HepG2 (cell line): ENCODE data around the gene KIAA0930. TPM values are rescaled to one million over a fixed set of nuclear protein-coding genes. Genes with fewer than 3 reads are reported as not detected.

Experiments used
- EEA1 ChIP-seq: sonication (generic); formaldehyde crosslinking; IDR thresholded peaks from 2 replicates; pipeline ENCODE4 v1.5.1; 2020; ENCODE audit warnings: mild to moderate bottlenecking, missing genetic modification reagents, borderline replicate concordance
- GLI4 ChIP-seq: sonication (generic); formaldehyde crosslinking; IDR thresholded peaks from 2 replicates; pipeline ENCODE4 v1.5.1; 2020; ENCODE audit warnings: missing genetic modification reagents, mild to moderate bottlenecking, moderate library complexity, borderline replicate concordance
- HOXD1 ChIP-seq: sonication (generic); formaldehyde crosslinking; IDR thresholded peaks from 2 replicates; pipeline ENCODE4 v1.5.0; 2020; ENCODE audit warnings: missing genetic modification reagents
- MLX ChIP-seq: IDR thresholded peaks from 2 replicates; pipeline ENCODE4 v1.6.1; 2016
- POLR2A ChIP-seq, 2 experiments: IDR thresholded peaks; 2 replicates each; pipeline ENCODE4 v1.6.1; 2011; ENCODE audit warnings: low read depth in 2 of 2, low read length in 2 of 2, mild to moderate bottlenecking in 1 of 2, moderate library complexity in 1 of 2; ENCODE audit not compliant: insufficient read depth in 1 of 2
- RAD21 ChIP-seq: fragments of 450-650 bp; formaldehyde crosslinking; IDR thresholded peaks from 2 replicates; pipeline ENCODE4 v1.5.0; 2020; ENCODE audit warnings: mild to moderate bottlenecking
- RXRA ChIP-seq: sonication (generic); formaldehyde crosslinking; IDR thresholded peaks from 2 replicates; pipeline ENCODE4 v1.5.1; 2020; ENCODE audit warnings: missing genetic modification reagents
- SP2 ChIP-seq: sonication (generic); formaldehyde crosslinking; IDR thresholded peaks from 2 replicates; pipeline ENCODE4 v1.5.1; 2020; ENCODE audit warnings: mild to moderate bottlenecking, missing genetic modification reagents
- ZKSCAN1 ChIP-seq: fragments of 150-350 bp; IDR thresholded peaks from 2 replicates; pipeline ENCODE4 v1.6.1; 2014; ENCODE audit warnings: low read length
- ZNF282 ChIP-seq: fragments of 450-650 bp; IDR thresholded peaks from 2 replicates; pipeline ENCODE4 v1.6.1; 2018; ENCODE audit not compliant: partially characterized antibody
- ZNF354B ChIP-seq: sonication (generic); formaldehyde crosslinking; IDR thresholded peaks from 2 replicates; pipeline ENCODE4 v1.8.0; 2022; ENCODE audit warnings: mild to moderate bottlenecking, missing genetic modification reagents
- ZNF383 ChIP-seq: sonication (generic); formaldehyde crosslinking; IDR thresholded peaks from 2 replicates; pipeline ENCODE4 v1.4.0; 2020; ENCODE audit warnings: missing genetic modification reagents, mild to moderate bottlenecking, borderline replicate concordance
- ZNF503 ChIP-seq: sonication (generic); formaldehyde crosslinking; IDR thresholded peaks from 2 replicates; pipeline ENCODE4 v1.4.0; 2020; ENCODE audit warnings: missing genetic modification reagents
- polyA plus RNA-seq, 8 experiments: library from polyadenylated mRNA; depleted of rRNA in 3 of 8; stranded (reverse) in 7 of 8; unstranded in 1 of 8; fragments of >200 nt; fragmentation: Illumina TruSeq in 4 of 8; extraction: Trizol in 4 of 8; gene quantifications; 2 replicates each; pipeline versions ENCODE4 v1.2.1 to v1.2.3, GENCODE V29; 2011 to 2016; ENCODE audit warnings: low read depth in 4 of 8, missing spikeins in 1 of 8, mixed read lengths in 1 of 8; ENCODE audit not compliant: insufficient read depth in 1 of 8
- total RNA-seq, 5 experiments: library from RNA; depleted of rRNA; stranded (reverse); fragments of >200 nt; fragmentation: Illumina TruSeq; extraction: Trizol; gene quantifications; 2 replicates each; pipeline ENCODE4 v1.2.3, GENCODE V29; 2016; ENCODE audit warnings: low read depth in 1 of 5

KIAA0930 gene
- total and polyA plus RNA-seq, 2 of the 13 experiments (the other 11 are each of a cell fraction or from before 2014, with no cell fraction given), result 27.0 to 38.2 TPM

DNA sequence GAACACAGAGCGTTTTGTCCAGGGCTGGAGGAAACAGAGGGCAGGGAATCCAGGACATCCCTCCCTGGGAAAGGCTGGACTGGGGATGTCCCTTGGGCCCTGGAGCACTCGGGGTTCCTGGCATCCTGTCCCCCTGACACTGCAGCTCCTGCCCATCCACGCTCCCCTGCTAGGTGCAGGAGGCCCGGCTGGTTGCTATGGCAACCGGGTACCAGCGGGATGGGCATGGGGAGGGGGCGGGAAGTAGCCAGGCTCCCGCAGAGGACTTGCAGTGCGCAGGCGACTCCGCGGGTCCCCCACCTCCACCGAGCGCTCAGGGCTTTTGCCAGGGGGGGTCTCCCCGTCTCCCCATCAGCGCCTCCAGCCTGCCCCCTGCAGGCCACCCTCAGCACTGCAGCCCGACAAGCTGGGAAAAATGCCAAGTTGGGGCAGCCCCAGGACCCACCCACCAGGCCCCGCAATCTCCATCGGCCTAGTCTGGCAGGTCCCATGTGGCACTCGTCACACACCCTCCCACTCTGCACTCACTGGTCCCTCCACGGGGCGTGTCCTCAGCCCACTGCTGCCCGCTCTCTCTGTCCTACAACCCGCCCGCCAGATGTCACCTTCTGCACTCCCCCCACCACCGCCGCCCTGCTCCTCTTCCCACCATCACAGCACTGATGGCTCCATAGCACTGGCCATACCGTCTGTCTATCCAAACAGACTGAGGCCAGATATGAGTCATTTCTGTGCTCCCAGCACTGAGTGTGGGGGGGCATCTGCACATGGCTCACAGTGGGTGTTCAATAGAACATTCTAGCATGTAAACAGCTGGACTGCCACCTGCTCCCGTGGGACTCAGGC is 31.5 kb downstream of the KIAA0930 start (continued):
- no peak for TF ChIP-seq ZNF503
- no peak for TF ChIP-seq ZNF383 (CRISPR knock-in tag)
- TF ChIP-seq RAD21 (CRISPR knock-in tag), result peak; percentile 64
- no peak for TF ChIP-seq POLR2A (IDR thresholded peaks at IDR 0.05; ENCODE audit: insufficient read depth in 1 of 2, low read depth in 2 of 2, low read length in 2 of 2)
- TF ChIP-seq GLI4 (CRISPR knock-in tag), result no peak
- TF ChIP-seq RXRA, result peak; percentile 19; the same call in 1 of the 2 replicates
- TF ChIP-seq MLX (CRISPR knock-in tag), result no peak
- TF ChIP-seq ZKSCAN1, result no peak
- TF ChIP-seq ZNF354B (CRISPR knock-in tag), result no peak
- TF ChIP-seq ZNF282, result no peak
- no peak for TF ChIP-seq HOXD1 (CRISPR knock-in tag)
- TF ChIP-seq EEA1, result no peak
- TF ChIP-seq SP2 (CRISPR knock-in tag), result no peak
- TF ChIP-seq, all 625 proteins: peak for 14
